ENCODE results near the gene CPLX3.

DNA sequence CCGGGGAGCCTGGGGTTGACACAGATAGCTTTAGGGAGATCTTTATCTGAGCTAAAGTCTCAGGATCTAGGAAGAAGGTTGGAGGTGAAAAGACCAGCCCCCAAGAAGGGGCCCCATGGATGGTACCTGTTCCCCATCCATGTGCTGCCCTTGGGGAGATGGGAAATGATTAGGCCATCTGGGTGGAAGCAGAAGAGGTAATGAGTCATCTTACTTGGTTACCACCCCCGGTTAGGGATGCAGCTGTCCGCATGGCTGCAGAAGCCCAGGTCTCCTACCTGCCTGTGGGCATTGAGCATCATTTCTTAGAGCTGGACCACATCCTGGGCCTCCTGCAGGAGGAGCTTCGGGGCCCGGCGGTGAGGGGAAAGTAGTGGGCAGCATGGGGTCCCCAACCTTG lies 3.1 kb upstream of the CPLX3 start:
- TF ChIP-seq, protein P1, sequence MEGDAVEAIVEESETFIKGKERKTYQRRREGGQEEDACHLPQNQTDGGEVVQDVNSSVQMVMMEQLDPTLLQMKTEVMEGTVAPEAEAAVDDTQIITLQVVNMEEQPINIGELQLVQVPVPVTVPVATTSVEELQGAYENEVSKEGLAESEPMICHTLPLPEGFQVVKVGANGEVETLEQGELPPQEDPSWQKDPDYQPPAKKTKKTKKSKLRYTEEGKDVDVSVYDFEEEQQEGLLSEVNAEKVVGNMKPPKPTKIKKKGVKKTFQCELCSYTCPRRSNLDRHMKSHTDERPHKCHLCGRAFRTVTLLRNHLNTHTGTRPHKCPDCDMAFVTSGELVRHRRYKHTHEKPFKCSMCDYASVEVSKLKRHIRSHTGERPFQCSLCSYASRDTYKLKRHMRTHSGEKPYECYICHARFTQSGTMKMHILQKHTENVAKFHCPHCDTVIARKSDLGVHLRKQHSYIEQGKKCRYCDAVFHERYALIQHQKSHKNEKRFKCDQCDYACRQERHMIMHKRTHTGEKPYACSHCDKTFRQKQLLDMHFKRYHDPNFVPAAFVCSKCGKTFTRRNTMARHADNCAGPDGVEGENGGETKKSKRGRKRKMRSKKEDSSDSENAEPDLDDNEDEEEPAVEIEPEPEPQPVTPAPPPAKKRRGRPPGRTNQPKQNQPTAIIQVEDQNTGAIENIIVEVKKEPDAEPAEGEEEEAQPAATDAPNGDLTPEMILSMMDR (IDR thresholded peaks at IDR 0.05; ENCODE audit: extremely low read depth in 1 of 2, insufficient read depth in 1 of 2, low read depth in 1 of 2, low read length in 2 of 2): no peak
- TF ChIP-seq POLR2A (IDR thresholded peaks at IDR 0.05; ENCODE audit: low read depth, low read length): no peak
- TF ChIP-seq POLR2AphosphoS5 (IDR thresholded peaks at IDR 0.05; ENCODE audit: insufficient read depth, low read depth, low read length): no peak
- TF ChIP-seq EZH2 (IDR thresholded peaks at IDR 0.05; ENCODE audit: borderline replicate concordance, low read depth, low read length, severe bottlenecking): no peak
- no peak for TF ChIP-seq GATA2 (IDR thresholded peaks at IDR 0.05; ENCODE audit: insufficient read depth, insufficient read length, low read depth, low read length)
- TF ChIP-seq, protein P2, sequence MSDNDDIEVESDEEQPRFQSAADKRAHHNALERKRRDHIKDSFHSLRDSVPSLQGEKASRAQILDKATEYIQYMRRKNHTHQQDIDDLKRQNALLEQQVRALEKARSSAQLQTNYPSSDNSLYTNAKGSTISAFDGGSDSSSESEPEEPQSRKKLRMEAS (IDR thresholded peaks at IDR 0.05; ENCODE audit: insufficient read depth, insufficient read length): no peak
- no peak for TF ChIP-seq MYC (IDR thresholded peaks at IDR 0.05; ENCODE audit: low read depth, low read length)
- no peak for TF ChIP-seq JUN (IDR thresholded peaks at IDR 0.05; ENCODE audit: borderline replicate concordance, insufficient read depth, insufficient read length, low read depth)

All from endothelial cell of umbilical vein (primary cell).